ENCODE data around the gene ATG13. TPM values are rescaled to one million over a fixed set of nuclear protein-coding genes. Genes with fewer than 3 reads are reported as not detected.

Gene ATG13
- total RNA-seq (2022; extraction: Qiagen RNA extraction) = 46.8 to 64.6 TPM (median 53.7 TPM) in 5 replicates

DNA sequence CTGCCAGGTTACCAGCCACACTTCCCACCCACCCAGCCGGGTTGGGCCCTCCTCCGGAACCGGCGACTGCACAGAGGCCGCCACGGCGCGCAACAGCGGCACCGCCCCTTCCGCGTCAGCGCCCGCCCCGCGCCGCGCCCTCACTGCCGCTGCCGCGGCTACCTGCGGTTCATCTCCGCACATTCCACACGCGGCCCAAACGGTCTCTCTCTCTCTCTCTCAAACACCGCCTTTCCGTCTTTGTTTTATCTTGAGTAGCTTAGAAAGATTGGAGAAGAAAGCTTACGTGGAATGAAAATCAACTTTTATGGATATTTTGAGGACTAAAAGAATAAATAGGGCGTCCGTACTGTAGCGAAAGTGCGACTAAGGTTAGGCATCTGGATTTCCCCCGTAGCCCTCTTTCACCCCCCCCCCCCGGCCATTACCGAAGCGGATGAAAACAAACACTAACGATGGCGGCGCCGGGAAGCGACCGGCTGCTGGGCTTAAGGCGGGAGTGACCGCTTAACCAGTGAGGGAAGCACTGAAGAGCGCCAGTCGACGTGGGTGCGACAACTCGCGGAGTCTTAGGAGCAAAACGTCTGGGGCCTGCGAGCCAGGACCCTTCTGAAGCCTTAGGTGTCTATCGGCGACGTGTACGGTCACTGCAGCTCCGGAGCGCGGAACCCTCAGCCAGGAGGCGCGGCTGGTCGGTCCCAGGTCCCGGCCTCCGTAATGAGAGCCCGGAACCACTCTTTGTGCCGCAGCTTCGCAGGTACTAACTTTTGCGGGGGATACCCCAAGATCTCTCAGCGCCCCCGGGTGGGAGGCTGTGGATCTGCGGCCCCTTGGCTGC, at the start of gene ATG13, which contains the start of gene HARBI1:
ATG13 (plus strand) TSS at position 420 of the 838 bp plus-strand sequence. CDS start 26,739 bp downstream, outside the sequence.
HARBI1 (minus strand) TSS at position 94 of the 838 bp plus-strand sequence. CDS start 990 bp downstream, outside the sequence.

GRCh38 chr11:46593550-46594373, 23.6 kb upstream of the ATG13 start, which contains the start of gene AMBRA1:
TSS of gene AMBRA1 (minus strand) at chr11:46594023. CDS start at chr11:46548380, 45,643 bp downstream.

DNA sequence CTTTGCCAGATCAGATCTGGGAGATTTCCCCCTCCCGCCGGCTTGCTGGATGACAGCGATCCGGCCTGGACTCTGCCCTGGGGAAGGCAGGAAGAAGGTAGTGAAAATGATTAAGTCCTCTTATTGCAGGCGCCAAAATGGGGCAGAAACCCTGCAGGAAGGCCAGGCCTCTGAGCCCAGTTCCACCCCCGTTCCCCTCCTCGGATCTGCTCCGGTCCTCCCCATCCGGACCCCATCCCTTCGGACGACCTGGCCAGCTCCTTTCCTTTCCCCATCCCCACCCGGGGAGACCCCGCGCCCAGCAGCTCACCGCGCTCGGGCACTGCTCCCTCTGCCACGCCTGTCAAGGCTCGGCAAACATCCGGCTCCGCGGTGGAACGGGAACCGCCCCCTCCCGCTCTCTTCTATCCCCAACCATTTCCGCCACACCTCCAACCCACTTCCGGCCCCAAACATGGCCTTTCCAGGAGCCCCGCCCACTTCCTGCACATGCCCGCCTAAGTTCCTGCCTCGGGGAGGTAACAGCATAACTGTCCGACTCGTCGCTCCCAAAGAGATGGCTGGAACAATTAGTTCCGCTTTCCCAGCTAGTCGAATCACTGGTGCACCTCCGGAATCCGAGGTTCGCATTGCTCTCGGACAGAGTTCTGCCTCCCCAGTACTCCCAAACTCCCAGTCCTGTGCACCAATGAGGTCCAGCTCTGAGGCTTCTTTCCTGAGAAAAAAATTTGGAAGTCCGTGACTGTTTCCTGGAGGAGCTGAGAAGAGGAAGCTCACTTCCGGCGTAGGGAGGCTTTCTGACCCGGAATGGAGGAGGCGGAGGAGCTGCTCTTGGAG, 83.1 kb downstream of the ATG13 start, which contains the start of the genes ARHGAP1 and ZNF408:
ARHGAP1 (minus strand) TSS at position 379 of the 837 bp plus-strand sequence. CDS start 4,512 bp downstream, outside the sequence.
ZNF408 (plus strand) TSS at position 791 of the 837 bp plus-strand sequence; CDS start at position 808, 17 bp downstream.

DNA sequence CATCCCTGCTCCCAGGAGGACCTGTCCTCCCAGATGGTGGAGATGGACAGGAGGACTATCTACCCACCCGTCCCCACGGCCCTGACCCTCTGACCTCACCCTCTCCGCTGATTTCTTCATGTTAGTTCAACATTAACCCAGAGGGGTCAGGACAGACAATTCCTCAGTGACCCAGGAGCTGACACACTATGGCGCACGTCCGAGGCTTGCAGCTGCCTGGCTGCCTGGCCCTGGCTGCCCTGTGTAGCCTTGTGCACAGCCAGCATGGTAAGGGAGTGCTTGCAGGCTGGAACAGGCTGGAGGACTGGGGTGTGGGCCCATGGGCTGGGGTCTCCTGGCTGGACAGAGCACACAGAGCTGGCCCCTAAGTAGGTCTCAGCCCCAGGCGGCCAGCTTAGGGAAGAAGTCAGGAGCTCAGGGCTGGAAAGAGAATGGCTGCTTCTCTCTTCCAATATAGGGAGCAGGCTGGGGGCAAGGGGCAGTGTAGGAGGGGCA, 101.7 kb downstream of the ATG13 start, which contains the start of gene F2:
F2 (plus strand) TSS at position 166 of the 495 bp plus-strand sequence; CDS start at position 189, 23 bp downstream.

Other genes starting within 250 kb of the ATG13 start
- gene MDK, start 235.9 kb upstream of the ATG13 start, total RNA-seq (2022; extraction: Qiagen RNA extraction) = 14.8 to 20.9 TPM (median 20.0 TPM) in 5 replicates
- gene CHRM4, start 225.8 kb upstream of the ATG13 start, total RNA-seq (2022; extraction: Qiagen RNA extraction) = 0.30 to 0.70 TPM (median 0.44 TPM) in 5 replicates
- gene AMBRA1, start 23.5 kb upstream of the ATG13 start, total RNA-seq (2022; extraction: Qiagen RNA extraction) = 12.5 to 15.8 TPM (median 15.5 TPM) in 5 replicates
- gene HARBI1, start 326 bp upstream of the ATG13 start, total RNA-seq (2022; extraction: Qiagen RNA extraction) = 4.6 to 5.9 TPM (median 5.2 TPM) in 5 replicates
- gene ARHGAP1, start 83.1 kb downstream of the ATG13 start, total RNA-seq (2022; extraction: Qiagen RNA extraction) = 55.8 to 60.5 TPM (median 56.5 TPM) in 5 replicates
- gene ZNF408, start 83.5 kb downstream of the ATG13 start, total RNA-seq (2022; extraction: Qiagen RNA extraction) = 16.9 to 21.1 TPM (median 17.4 TPM) in 5 replicates
- gene F2, start 101.7 kb downstream of the ATG13 start, total RNA-seq (2022; extraction: Qiagen RNA extraction) = 1.7 to 2.4 TPM (median 2.1 TPM) in 5 replicates
- 59.2 to 72.5 TPM (median 69.0 TPM) in 5 replicates for gene CKAP5, start 228.7 kb downstream of the ATG13 start, total RNA-seq (2022; extraction: Qiagen RNA extraction)